ENCODE data around the gene HOXD8. TPM values are rescaled to one million over a fixed set of nuclear protein-coding genes. Genes with fewer than 3 reads are reported as not detected.
A peak's percentile ranks its signal among the peaks of the same experiment; 100 is the strongest.

The HOXD8 gene
- total and polyA plus RNA-seq, 9 of the 15 experiments (the other 6 are each of a cell fraction or from before 2014, with no cell fraction given), result 0.04 to 0.15 TPM; not detected in 7

GRCh38 chr2:176079831-176080539 is 49.5 kb upstream of the HOXD8 start (continued):
- TF ChIP-seq E2F6 (IDR thresholded peaks at IDR 0.05; ENCODE audit: borderline replicate concordance in 1 of 2, extremely low read depth in 1 of 2, insufficient read depth in 1 of 2, insufficient read length in 1 of 2, low read depth in 1 of 2, low read length in 1 of 2, poor library complexity in 1 of 2, severe bottlenecking in 1 of 2) (peak in 1 of 2 experiments; percentile 42), ZNF24 (IDR thresholded peaks at IDR 0.05) (peak; percentile 50; the same call in 1 of the 2 replicates), YY1 (IDR thresholded peaks at IDR 0.05; ENCODE audit: borderline replicate concordance in 1 of 3, control insufficient read depth in 1 of 3, extremely low read depth in 1 of 3, insufficient read depth in 3 of 3, insufficient read length in 1 of 3, insufficient replicate concordance in 2 of 3, low read depth in 1 of 3, low read length in 2 of 3) (peak in 1 of 3 experiments; percentile 35), HMGXB4 (CRISPR knock-in tag; IDR thresholded peaks at IDR 0.05) (peak; percentile 68; the same call in 1 of the 2 replicates), ESRRA (IDR thresholded peaks at IDR 0.05; ENCODE audit: borderline replicate concordance, low read depth) (peak; percentile 34; the same call in 1 of the 2 replicates), STAT5B (CRISPR knock-in tag; IDR thresholded peaks at IDR 0.05) (no peak), RBM22 (IDR thresholded peaks at IDR 0.05; ENCODE audit: low read depth, low read length, poor library complexity, severe bottlenecking) (peak; percentile 46), POLR2G (IDR thresholded peaks at IDR 0.05; ENCODE audit: low read depth, low read length) (peak; percentile 46; the same call in 1 of the 2 replicates), PHF20 (IDR thresholded peaks at IDR 0.05; ENCODE audit: partially characterized antibody) (peak; percentile 26), HMG20A (CRISPR knock-in tag; conservative IDR thresholded peaks at IDR 0.05) (no peak), SOX6 (IDR thresholded peaks at IDR 0.05) (0 out of 2 replicates have a peak, but pooled peaks have one; percentile 30), RAD21 (CRISPR knock-in tag; conservative IDR thresholded peaks at IDR 0.05 in 1 of 2, IDR thresholded peaks at IDR 0.05 in 1 of 2) (peak; percentile 89 to 94), STAG1 (CRISPR knock-in tag; IDR thresholded peaks at IDR 0.05; ENCODE audit: borderline replicate concordance) (peak; percentile 60; the same call in 1 of the 2 replicates), CREM (IDR thresholded peaks at IDR 0.05; ENCODE audit: low read depth) (peak; percentile 48; the same call in 1 of the 2 replicates), PHF21A (IDR thresholded peaks at IDR 0.05; ENCODE audit: borderline replicate concordance, low read depth) (peak; percentile 50; the same call in 1 of the 2 replicates), ZC3H11A (IDR thresholded peaks at IDR 0.05; ENCODE audit: low read depth, low read length) (no peak), ZNF639 (CRISPR knock-in tag; conservative IDR thresholded peaks at IDR 0.05 in 1 of 2, IDR thresholded peaks at IDR 0.05 in 1 of 2) (0 out of 4 replicates have a peak, but pooled peaks of 1 of the 2 experiments have one; percentile 42), ATF3 (IDR thresholded peaks at IDR 0.05) (no peak), ATF3 (CRISPR knock-in tag; conservative IDR thresholded peaks at IDR 0.05) (peak; percentile 73; the same call in 1 of the 2 replicates), ARID2 (IDR thresholded peaks at IDR 0.05) (0 out of 2 replicates have a peak, but pooled peaks have one; percentile 11)

Measured in K562 (cell line).